GM08714 (cell line): Measurements from ENCODE around the gene MYRF.

ENCODE experiments used
- H3K4me3 ChIP-seq: fragments of 200-500 bp; sonication (Bioruptor generic); 2 replicates; pipeline ENCODE4 v1.5.1; 2014; ENCODE audit warnings: mild to moderate bottlenecking, low read length, inconsistent platforms
- ZNF274 ChIP-seq: IDR thresholded peaks from 2 replicates; pipeline ENCODE4 v1.6.1; 2012; ENCODE audit warnings: mild to moderate bottlenecking, low read depth, low read length

The MYRF gene

GRCh38 chr11:61714316-61714715, 38.1 kb upstream of the MYRF start:
- no peak for TF ChIP-seq ZNF274
- H3K4me3 ChIP-seq, result no peak overlapping the region

GRCh38 chr11:61714916-61715315, 37.5 kb upstream of the MYRF start:
- no peak overlapping the region for H3K4me3 ChIP-seq

GRCh38 chr11:61715867-61716266, 36.6 kb upstream of the MYRF start:
- no peak for TF ChIP-seq ZNF274
- no peak overlapping the region for H3K4me3 ChIP-seq

More at GRCh38 chr11:61714916-61715315, 37.5 kb upstream of the MYRF start:
- no peak for TF ChIP-seq ZNF274

- no peak for TF ChIP-seq ZNF274
- H3K4me3 ChIP-seq, result no peak overlapping the region
These were observed 35.8 kb upstream of the MYRF start for GRCh38 chr11:61716478-61717285.

- no peak for TF ChIP-seq ZNF274
- no peak overlapping the region for H3K4me3 ChIP-seq
These were observed 35.0 kb upstream of the MYRF start for GRCh38 chr11:61717286-61718033.

GRCh38 chr11:61718046-61718531, 34.3 kb upstream of the MYRF start:
- no peak overlapping the region for H3K4me3 ChIP-seq
- no peak for TF ChIP-seq ZNF274

DNA sequence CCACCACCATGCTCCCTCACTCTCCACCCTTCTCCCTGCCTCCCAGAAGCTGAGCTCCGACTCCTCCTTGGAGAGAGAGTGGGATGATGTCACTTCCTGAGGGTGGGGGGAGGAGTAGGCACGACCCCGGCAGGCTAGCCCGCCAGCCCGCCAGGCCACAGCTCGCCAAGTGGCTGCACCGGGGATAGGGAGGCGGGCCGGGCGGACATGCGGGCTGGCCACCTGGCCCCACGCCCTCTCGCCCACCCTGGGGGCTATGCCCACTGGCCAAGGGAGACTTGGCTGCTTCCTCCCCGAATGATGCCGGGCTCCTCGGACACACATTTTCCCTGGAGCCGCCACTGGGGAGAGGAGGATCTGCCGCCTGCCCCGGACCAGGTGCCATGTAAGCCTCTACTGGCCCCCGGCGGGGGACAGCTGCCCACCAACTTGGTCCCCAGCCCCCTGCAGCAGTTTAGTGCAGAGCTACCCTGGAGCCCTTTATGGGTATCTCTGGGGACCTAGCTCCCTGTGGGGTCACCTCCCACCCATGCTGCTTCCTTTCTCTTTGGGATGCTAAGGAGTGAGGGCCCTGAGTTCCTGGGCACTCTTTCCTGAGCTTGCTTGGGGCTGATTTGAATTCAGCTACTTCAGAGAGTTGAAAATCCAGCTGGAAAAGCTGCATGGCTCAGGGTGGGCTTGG, 33.7 kb upstream of the MYRF start:
- TF ChIP-seq ZNF274, result no peak
- no peak overlapping the region for H3K4me3 ChIP-seq

DNA sequence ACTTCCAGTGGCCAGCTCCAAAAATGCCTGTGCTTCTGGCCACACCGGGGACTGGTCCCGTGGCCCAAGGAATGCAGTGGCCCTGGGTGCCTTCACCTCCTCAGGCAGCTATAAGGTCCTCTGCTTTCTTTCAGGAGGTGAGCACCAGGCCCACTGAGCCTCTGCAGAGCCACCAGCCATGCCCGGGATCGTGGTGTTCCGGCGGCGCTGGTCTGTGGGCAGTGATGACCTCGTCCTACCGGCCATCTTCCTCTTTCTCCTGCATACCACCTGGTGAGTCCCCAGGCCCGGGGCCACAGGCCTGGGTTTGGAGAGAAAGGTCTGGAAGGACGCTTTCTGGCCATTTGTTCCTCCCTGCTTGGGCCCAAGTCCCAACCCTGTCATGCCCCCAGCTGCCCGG, 32.5 kb upstream of the MYRF start:
- TF ChIP-seq ZNF274, result no peak
- no peak overlapping the region for H3K4me3 ChIP-seq

DNA sequence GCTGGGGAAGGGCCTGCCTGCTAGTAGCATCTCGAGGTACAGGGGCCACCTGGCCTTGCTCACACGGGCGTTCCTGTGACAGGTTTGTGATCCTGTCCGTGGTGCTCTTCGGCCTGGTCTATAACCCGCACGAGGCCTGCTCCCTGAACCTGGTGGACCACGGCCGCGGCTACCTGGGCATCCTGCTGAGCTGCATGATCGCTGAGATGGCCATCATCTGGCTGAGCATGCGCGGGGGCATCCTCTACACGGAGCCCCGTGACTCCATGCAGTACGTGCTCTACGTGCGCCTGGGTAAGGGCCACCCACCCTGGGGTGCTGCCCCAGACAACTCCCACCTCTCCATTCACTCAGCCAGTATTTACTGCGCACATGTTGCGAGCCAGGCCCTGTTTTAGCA, 31.8 kb upstream of the MYRF start:
- TF ChIP-seq ZNF274, result no peak
- H3K4me3 ChIP-seq, result no peak overlapping the region

DNA sequence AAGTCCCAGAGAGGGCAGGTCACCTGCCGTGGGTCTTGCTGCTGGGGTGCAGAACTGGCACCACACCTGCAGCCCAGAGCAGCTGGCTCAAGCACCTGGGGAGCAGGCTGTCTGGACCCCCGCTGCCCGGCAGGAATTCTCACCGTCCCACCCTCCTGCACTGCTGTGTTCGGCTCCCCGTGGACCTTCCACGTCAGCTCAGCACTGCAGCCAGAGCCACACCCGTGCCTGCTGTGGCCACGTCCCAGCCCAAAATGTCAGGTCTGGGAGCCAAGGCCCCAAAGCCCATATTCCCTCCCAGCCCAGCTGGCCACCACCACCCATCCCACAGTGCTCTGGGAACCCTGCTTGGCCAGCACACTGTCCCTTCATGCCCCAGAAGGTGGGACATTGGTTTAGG, 28.0 kb upstream of the MYRF start:
- no peak overlapping the region for H3K4me3 ChIP-seq
- no peak for TF ChIP-seq ZNF274

DNA sequence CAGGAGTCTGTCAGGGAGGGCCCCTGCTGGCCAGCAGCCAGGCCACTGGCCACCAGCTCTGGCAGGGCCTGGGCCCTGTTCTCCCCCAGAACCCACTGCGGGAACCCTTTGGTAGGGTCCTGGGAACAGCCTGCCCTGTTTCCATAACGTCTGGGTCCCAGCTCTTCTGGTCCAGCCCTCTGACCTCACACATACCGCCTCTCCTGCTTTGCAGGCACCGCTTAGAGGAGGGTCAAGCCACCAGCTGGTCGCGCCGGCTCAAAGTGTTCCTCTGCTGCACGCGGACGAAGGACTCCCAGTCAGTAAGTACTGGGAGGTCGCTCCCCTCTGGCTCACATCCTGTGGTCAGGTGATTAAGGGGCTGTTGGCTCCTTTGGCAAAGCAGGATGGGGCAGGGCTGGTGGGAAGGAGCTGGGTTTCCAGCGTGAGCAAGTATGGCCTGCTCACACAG, 26.6 kb upstream of the MYRF start:
- H3K4me3 ChIP-seq, result no peak overlapping the region
- no peak for TF ChIP-seq ZNF274

DNA sequence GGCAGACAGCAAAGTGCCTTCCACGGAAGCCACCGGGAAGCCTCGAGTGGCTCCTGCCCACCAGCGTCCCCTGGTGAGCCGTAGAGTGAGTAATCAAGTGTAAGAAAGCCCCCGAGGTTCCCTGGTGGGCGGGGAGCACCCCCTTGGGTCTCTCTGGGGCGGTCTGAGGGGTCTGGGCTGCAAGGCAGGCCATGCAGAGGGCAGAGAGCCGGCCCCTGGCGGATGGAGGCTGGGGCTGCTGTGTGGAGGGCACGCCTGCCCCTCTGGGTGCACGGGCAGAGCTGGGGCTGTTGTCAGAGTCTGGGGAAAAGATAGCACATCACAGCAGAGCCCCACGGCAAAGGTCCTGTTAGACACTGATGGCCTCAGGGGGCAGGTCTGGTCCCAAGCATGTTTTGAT, 25.7 kb upstream of the MYRF start:
- TF ChIP-seq ZNF274, result no peak
- no peak overlapping the region for H3K4me3 ChIP-seq

DNA sequence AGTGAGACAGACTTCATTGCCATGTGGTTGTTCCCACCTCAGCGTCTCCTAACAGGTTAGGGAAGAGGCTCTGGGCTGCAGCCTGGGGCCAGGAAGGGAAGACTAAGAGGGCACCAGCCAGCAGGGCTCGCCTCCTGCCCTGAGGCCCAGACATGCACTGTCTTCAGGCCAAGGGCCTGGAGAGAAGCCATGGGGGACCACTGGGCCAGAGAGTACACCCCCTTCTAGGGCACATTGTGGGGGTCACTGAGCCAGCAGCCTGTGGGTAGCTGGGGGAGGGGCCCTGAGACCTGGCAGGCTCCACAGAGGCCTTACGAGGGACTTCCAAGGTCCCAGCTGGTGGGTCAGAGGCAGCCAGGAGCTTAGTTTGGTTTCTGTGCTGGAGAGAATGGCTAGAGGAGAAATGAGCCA, 25.0 kb upstream of the MYRF start:
- no peak for TF ChIP-seq ZNF274
- H3K4me3 ChIP-seq, result no peak overlapping the region

- no peak overlapping the region for H3K4me3 ChIP-seq
- TF ChIP-seq ZNF274, result no peak
These were observed 24.1 kb upstream of the MYRF start for GRCh38 chr11:61728066-61728939.

DNA sequence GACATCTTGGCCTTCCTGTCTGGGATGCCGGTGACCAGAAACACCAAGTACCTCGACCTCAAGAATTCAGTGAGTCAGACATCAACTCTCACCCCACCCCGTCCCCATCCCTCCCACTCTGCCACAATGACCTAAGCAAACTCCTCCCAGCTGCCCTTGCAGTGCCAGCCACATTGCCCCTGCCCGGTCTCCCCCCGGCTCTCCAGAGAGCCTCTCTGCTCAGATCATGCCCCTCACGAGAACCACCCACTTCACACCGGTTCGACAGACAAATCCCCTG, 23.6 kb upstream of the MYRF start:
- H3K4me3 ChIP-seq, result no peak overlapping the region
- TF ChIP-seq ZNF274, result no peak
